GM12864 (cell line): ENCODE results near the gene RNF138.
"Not testable (repeated sequence)": the region's sequence is repeated elsewhere in the genome, so short reads cannot be mapped to it uniquely, and the experiment has no call there.

Experiments
- DNase-seq: peaks from one replicate; pipeline ENCODE4 v3.0.0-alpha.2; 2011; ENCODE audit warnings: low read depth
- H3K4me3 ChIP-seq: 2 replicates; pipeline ENCODE4 v1.5.1; 2011; ENCODE audit warnings: mild to moderate bottlenecking, low read depth, low read length, control low read depth
- TF ChIP-seq, protein P1 (sequence below): IDR thresholded peaks from 2 replicates; pipeline ENCODE4 v1.5.1; 2011; ENCODE audit warnings: low read depth, mild to moderate bottlenecking, moderate library complexity, low read length, control low read depth, inconsistent platforms; ENCODE audit errors: missing control alignments

RNF138 gene

DNA sequence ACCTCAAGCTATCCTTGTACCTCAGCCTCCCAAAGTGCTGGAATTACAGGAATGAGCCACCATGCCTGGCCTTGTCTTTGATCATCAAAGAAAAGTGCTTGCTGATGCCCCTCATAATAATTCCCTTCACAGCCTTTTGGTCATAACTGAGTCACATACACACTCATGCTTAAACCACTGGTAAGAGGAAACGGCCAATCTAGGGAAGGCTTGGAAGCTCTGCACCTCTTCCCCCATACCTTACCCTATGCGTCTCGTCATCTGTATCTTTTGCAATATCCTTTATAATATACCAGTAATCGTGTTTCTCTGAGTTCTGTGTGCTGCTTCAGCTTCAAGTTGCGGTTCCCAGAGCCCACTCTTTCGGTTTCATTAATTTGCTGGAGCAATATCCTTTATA is 4.8 kb upstream of the RNF138 start:
- no peak for DNase-seq
- TF ChIP-seq, protein P1, sequence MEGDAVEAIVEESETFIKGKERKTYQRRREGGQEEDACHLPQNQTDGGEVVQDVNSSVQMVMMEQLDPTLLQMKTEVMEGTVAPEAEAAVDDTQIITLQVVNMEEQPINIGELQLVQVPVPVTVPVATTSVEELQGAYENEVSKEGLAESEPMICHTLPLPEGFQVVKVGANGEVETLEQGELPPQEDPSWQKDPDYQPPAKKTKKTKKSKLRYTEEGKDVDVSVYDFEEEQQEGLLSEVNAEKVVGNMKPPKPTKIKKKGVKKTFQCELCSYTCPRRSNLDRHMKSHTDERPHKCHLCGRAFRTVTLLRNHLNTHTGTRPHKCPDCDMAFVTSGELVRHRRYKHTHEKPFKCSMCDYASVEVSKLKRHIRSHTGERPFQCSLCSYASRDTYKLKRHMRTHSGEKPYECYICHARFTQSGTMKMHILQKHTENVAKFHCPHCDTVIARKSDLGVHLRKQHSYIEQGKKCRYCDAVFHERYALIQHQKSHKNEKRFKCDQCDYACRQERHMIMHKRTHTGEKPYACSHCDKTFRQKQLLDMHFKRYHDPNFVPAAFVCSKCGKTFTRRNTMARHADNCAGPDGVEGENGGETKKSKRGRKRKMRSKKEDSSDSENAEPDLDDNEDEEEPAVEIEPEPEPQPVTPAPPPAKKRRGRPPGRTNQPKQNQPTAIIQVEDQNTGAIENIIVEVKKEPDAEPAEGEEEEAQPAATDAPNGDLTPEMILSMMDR, result no peak

DNA sequence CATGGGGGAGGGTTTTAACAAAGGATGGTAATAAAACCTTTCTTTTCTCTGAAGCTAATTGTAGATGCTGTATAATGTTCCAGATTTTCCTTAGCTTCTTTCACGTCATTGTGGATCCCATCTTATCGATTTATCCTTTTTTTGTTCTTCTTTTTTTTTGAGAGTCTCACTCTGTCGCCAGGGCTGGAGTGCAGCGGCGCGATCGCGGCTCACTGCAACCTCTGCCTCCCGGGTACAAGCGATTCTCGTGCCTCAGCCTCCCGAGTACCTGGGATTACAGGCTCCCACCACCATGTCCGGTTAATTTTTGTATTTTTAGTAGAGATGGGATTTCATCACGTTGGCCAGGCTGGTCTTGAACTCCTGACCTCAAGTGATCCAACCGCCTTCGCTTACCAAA is 843 bp upstream of the RNF138 start:
- DNase-seq, H3K4me3 ChIP-seq: not testable (repeated sequence)

More for the DNA sequence above, 4.8 kb upstream of the RNF138 start:
- no peak overlapping the region for H3K4me3 ChIP-seq

DNA sequence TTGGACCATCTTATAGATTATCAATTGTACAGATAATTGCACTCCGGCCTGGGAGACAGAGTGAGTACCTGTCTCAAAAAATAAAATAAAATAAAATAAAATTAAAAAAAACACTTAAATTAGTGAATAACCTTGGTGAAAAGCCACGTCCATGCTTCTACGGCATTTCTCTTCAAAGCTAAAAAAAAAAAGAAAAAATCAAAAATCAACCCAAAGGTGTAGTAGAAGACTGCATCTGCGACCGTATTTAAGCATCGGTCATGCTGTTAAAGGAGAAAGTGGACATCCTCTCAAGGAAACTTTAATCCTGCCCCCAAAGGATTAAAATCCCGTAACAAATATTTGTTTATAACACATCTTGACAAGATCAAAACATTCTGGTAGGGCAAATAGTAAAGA is 350 bp upstream of the RNF138 start:
- DNase-seq, result no peak
- TF ChIP-seq, protein P1, result no peak
- H3K4me3 ChIP-seq, result peak overlapping the region; percentile 57

DNA sequence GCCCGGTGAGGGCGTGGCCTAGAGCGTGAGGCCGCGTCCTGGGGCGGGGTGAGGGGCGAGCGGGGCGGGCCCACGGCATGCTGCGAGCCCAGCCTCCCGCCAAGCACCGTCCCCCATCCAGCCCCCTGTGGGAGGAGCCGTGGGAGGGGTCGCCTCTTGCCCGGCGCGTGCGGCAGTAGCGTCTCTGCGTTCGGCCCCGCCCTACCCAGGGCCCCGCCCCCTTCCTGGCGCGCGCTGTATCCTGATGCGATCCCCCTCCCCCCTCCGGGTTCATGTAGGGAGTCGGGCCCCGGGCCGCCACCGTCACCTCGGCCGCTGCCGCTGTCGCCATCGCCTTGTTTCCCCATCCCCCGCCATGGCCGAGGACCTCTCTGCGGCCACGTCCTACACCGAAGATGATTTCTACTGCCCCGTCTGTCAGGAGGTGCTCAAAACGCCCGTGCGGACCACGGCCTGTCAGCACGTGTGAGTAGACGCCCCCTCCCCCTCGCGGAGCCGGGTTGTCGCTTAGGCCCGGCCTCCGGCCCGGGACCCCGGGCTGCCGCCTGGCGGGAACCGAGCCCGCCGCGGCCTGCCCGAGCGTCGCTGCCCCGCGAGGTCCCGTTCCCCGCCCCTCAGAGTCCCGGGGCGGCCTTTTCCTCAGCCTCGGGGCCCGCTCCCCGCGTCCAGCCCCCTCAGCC is 888 bp downstream of the RNF138 start:
- peak overlapping the region; percentile 95 for H3K4me3 ChIP-seq
- TF ChIP-seq, protein P1, result no peak
- peak; percentile 78 for DNase-seq

DNA sequence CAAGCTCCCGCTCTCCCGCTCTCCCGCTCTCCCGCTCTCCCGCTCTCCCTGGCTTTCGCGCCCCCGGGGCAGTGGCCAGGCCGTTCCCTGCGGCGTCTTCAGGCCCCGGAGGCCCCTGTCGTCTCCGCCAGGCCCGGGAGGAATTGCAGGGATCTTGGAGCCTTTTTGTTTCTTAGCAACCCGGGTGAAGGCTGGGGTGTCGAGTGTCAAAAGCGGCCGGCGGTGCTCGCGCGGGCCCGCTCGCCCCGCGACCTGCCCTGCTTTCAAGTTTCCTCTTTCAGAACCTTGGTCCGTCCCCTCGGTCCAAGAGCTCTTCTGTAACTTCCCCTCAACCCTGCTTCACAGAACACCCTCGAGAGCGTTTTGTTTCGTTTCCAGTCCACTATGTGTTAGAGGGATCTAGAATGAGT is 1.4 kb downstream of the RNF138 start:
- peak; percentile 57 for DNase-seq
- peak overlapping the region; percentile 95 for H3K4me3 ChIP-seq
- TF ChIP-seq, protein P1, result no peak

DNA sequence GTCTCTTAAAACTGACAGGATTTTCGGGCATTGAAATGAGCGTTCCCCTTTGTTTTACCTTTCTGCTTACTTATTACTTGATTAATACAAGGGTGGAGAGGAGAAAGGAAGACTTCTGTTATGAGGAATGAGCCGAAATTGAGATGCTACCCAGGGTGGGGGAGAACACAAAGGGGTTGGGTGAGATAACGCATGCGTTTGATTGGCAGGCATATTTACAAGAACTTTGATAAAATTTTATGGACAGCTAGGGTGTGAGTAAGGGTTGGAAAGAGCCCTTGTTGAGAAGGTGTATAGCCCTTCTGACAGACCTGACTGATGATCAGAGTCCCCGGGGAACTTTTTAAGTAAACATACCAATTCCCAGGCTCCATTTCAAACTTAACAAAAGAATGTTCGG is 1.8 kb downstream of the RNF138 start:
- DNase-seq, result no peak
- H3K4me3 ChIP-seq, result peak overlapping the region; percentile 95
- TF ChIP-seq, protein P1, result no peak

DNA sequence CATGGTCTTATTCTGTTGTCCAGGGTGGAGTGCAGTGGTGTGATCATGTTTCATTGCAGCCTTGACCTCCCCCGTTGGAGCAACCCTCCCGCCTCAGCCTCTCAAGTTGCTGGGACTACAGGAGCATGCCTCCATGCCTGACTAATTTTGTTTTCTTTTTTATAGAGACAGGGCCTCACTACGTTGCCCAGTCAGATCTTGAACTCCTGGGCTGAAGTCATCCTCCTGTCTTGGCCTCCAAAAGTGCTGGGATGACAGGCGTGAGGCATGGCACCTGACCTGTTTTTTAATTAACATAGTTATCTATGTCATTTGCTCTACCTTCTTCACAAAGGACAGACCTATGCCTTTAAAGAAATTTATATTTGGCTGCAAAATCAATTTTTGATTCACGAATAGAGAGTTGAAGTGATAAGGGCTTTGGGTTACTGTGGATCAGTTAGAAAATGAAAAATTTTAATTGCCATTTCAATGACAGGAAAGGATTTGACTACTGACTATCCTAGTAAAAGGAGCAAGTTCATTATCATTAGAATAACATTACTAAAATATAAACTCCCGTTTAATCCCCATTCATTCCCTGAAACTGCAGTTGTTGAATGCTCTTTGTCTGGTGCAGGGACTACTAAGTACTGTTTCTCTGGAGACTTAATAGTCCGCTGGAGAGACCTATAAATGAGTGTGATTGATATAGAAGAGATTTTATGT is 3.7 kb downstream of the RNF138 start:
- TF ChIP-seq, protein P1, result no peak
- no peak for DNase-seq
- no peak overlapping the region for H3K4me3 ChIP-seq
